Activated naive CD4-positive, alpha-beta T cell treated with anti-CD3 and anti-CD28 coated beads for 36 hours (primary cell): ENCODE results near the gene C1QL4. TPM values are rescaled to one million over a fixed set of nuclear protein-coding genes. Genes with fewer than 3 reads are reported as not detected.
"Not testable (repeated sequence)": the region's sequence is repeated elsewhere in the genome, so short reads cannot be mapped to it uniquely, and the experiment has no call there.

Experiments used
- CTCF ChIA-PET: fragments of 350-600 bp; sonication (Branson Sonifier 250); formaldehyde crosslinking; loops from one replicate; lab custom pipeline; 2021; ENCODE audit warnings: antibody characterized with exemption; lab: Charles Lee
- DNase-seq: peaks from one replicate; pipeline ENCODE4 v3.0.0-alpha.2; 2020
- H3K27ac Mint-ChIP-seq: one replicate; pipeline ENCODE4 v1.8.0; 2021; ENCODE audit warnings: mild to moderate bottlenecking, mixed read lengths
- H3K27me3 Mint-ChIP-seq: one replicate; pipeline ENCODE4 v1.8.0; 2021; ENCODE audit warnings: low read depth, mixed read lengths
- H3K36me3 Mint-ChIP-seq: one replicate; pipeline ENCODE4 v1.8.0; 2021; ENCODE audit warnings: low read depth, mixed read lengths
- H3K4me1 Mint-ChIP-seq: one replicate; pipeline ENCODE4 v1.8.0; 2021; ENCODE audit warnings: low read depth, mixed read lengths
- H3K4me3 Mint-ChIP-seq: one replicate; pipeline ENCODE4 v1.8.0; 2021; ENCODE audit warnings: mild to moderate bottlenecking, moderate library complexity, mixed read lengths
- H3K9me3 Mint-ChIP-seq: one replicate; pipeline ENCODE4 v1.8.0; 2021; ENCODE audit warnings: mixed read lengths
- intact Hi-C: fragments of 100-400 bp; cut with micrococcal nuclease; formaldehyde crosslinking; loops from one replicate; pipeline ENCODE4 v1.15.1; 2023
- total RNA-seq, 2 experiments: library from RNA; stranded (reverse); gene quantifications; one replicate each; pipeline ENCODE4 v1.2.3, GENCODE V29; 2021

Gene C1QL4
- total RNA-seq, 2 experiments from 2014 or later: not detected

GRCh38 chr12:49340095-49340870 lies 3.3 kb upstream of the C1QL4 start:
- intact Hi-C loops: loop anchor here (5.0 to 10.0 kb wide), 2 partner anchors 253 to 365 kb away; partner anchors contain the start of genes WNT1 and WNT10B
- no peak for DNase-seq
- Mint-ChIP-seq H3K27ac (no peak overlapping the region), H3K27me3 (peaks cover 71% of the 10 kb centered on the region), H3K4me3 (no peak overlapping the region), H3K36me3 (no peaks in the 10 kb centered on the region), H3K4me1 (peaks cover 41% of the 10 kb centered on the region), H3K9me3 (no peaks in the 10 kb centered on the region)
- CTCF ChIA-PET: interaction anchor here (0.5 to 4.3 kb wide), 7 partner anchors 10 to 66 kb away, joined by 3 to 153 read pairs (median 7); partner anchors contain the start of gene PRPH

- Mint-ChIP-seq H3K36me3 (peaks cover 2% of the 10 kb centered on the region), H3K27ac (no peak overlapping the region), H3K9me3 (no peaks in the 10 kb centered on the region), H3K27me3 (peaks cover 76% of the 10 kb centered on the region), H3K4me3 (no peak overlapping the region), H3K4me1 (peaks cover 39% of the 10 kb centered on the region)
- CTCF ChIA-PET: interaction anchor here (0.5 to 4.3 kb wide), 7 partner anchors 18 to 196 kb away, joined by 3 to 66 read pairs (median 6); partner anchors contain the start of gene PRPH
- DNase-seq: no peak
- intact Hi-C loops: no loop called here
Observed at GRCh38 chr12:49339464-49339861, 2.5 kb upstream of the C1QL4 start.

GRCh38 chr12:49338830-49339463 lies 2.0 kb upstream of the C1QL4 start:
- Mint-ChIP-seq H3K4me1 (peaks cover 35% of the 10 kb centered on the region), H3K36me3 (peaks cover 2% of the 10 kb centered on the region), H3K9me3 (no peaks in the 10 kb centered on the region), H3K4me3 (no peak overlapping the region), H3K27me3 (peaks cover 75% of the 10 kb centered on the region), H3K27ac (no peak overlapping the region)
- no peak for DNase-seq
- intact Hi-C loops: no loop called here
- CTCF ChIA-PET: interaction anchor here (0.7 to 4.3 kb wide), 6 partner anchors 19 to 196 kb away, joined by 3 to 66 read pairs (median 10); partner anchors contain the start of gene PRPH

GRCh38 chr12:49335955-49336644 lies 888 bp downstream of the C1QL4 start:
- H3K36me3 Mint-ChIP-seq: peaks cover 11% of the 10 kb centered on the region
- CTCF ChIA-PET: interaction anchor here (1.0 to 4.3 kb wide), 6 partner anchors 11 to 148 kb away, joined by 3 to 66 read pairs (median 14); partner anchors contain the start of genes DNAJC22, PRPH, TROAP and TUBA1A
- no peak overlapping the region for H3K4me3 Mint-ChIP-seq
- H3K27ac Mint-ChIP-seq: no peak overlapping the region
- intact Hi-C loops: no loop called here
- H3K27me3 Mint-ChIP-seq: peaks cover 77% of the 10 kb centered on the region
- no peak for DNase-seq
- no peaks in the 10 kb centered on the region for H3K9me3 Mint-ChIP-seq
- H3K4me1 Mint-ChIP-seq: peaks cover 25% of the 10 kb centered on the region

- no peak overlapping the region for H3K4me3 Mint-ChIP-seq
- H3K27ac Mint-ChIP-seq: no peak overlapping the region
- intact Hi-C loops: no loop called here
Observed at GRCh38 chr12:49335118-49335954, 1.7 kb downstream of the C1QL4 start.

DNA sequence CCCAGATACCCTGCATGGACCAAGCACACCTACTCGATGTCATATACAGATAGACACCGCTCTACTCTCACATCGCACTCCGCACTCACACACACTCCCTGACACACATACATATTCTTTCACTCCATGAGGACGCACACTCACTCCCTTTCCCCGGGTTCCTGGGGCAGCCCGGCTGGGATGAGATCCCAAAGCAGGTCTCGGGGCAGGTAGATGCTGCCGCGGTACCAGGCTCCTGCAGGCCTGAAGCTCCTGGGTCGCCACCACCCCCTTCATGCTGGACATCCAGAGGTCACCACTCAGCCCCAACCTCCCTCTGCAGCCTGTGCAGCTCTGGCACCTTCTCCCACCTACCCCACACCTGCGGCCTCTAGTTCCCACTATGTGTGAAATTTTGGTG lies 2.3 kb downstream of the C1QL4 start:
- CTCF ChIA-PET: interaction anchor here (0.9 to 4.2 kb wide), 5 partner anchors 12 to 47 kb away, joined by 3 to 17 read pairs (median 4); partner anchors contain the start of genes DNAJC22 and TROAP
- DNase-seq: no peak
- intact Hi-C loops: no loop called here
- Mint-ChIP-seq H3K27me3 (peaks cover 68% of the 10 kb centered on the region), H3K4me3 (no peak overlapping the region), H3K4me1 (peaks cover 25% of the 10 kb centered on the region), H3K36me3 (peaks cover 19% of the 10 kb centered on the region), H3K27ac (no peak overlapping the region), H3K9me3 (no peaks in the 10 kb centered on the region)

More at GRCh38 chr12:49335118-49335954, 1.7 kb downstream of the C1QL4 start:
- peaks cover 25% of the 10 kb centered on the region for H3K4me1 Mint-ChIP-seq
- CTCF ChIA-PET: interaction anchor here (0.7 to 4.2 kb wide), 5 partner anchors 12 to 46 kb away, joined by 3 to 17 read pairs (median 4); partner anchors contain the start of genes DNAJC22 and TROAP
- no peaks in the 10 kb centered on the region for H3K9me3 Mint-ChIP-seq
- peaks cover 72% of the 10 kb centered on the region for H3K27me3 Mint-ChIP-seq
- peaks cover 16% of the 10 kb centered on the region for H3K36me3 Mint-ChIP-seq
- no peak for DNase-seq

DNA sequence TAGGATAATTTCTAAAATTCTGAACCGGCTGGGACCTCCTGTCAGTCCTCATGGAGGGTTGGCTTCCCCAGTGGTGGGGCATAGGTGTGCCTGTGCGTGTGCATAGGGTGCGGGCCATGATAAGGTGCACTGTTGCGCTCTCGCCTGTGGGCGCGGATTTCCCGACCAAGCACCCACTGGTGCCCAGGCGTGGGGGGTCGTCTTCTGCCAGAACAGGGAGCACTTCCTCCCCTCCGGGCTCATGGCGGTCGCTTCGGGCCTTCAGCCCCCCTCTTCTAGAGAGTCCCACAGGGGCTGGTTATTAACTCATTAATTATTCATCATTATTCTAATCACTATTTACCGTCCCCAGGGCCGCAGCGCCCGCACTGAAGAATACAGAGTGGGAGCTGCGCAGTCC lies 2.8 kb downstream of the C1QL4 start:
- no peak overlapping the region for H3K27ac Mint-ChIP-seq
- H3K36me3 Mint-ChIP-seq: peaks cover 19% of the 10 kb centered on the region
- intact Hi-C loops: no loop called here
- peaks cover 25% of the 10 kb centered on the region for H3K4me1 Mint-ChIP-seq
- H3K4me3 Mint-ChIP-seq: no peak overlapping the region
- no peaks in the 10 kb centered on the region for H3K9me3 Mint-ChIP-seq
- H3K27me3 Mint-ChIP-seq: peaks cover 65% of the 10 kb centered on the region
- CTCF ChIA-PET: interaction anchor here (1.0 to 4.2 kb wide), 6 partner anchors 11 to 47 kb away, joined by 3 to 18 read pairs (median 7); partner anchors contain the start of genes DNAJC22 and TROAP
- no peak for DNase-seq

DNA sequence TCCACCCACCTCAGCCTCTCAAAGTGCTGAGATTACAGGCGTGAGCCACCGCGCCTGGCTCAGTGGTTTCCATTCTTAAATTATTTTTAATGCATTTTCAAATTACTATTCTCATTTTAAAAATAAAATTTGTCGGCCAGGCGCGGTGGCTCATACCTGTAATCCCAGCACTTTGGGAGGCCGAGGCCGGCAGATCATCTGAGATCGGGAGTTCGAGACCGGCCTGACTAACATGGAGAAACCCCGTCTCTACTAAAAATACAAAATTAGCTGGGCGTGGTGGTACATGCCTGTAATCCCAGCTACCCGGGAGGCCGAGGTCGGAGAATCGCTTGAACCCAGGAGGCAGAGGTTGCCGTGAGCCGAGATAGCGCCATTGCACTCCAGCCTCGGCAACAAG lies 3.2 kb downstream of the C1QL4 start:
- DNase-seq, intact Hi-C loops, H3K27ac Mint-ChIP-seq, H3K4me3 Mint-ChIP-seq, H3K9me3 Mint-ChIP-seq: not testable (repeated sequence)
- CTCF ChIA-PET: interaction anchor here (1.0 to 4.2 kb wide), 7 partner anchors 9 to 178 kb away, joined by 3 to 28 read pairs (median 7); partner anchors contain the start of genes DNAJC22 and TROAP
- Mint-ChIP-seq H3K4me1 (peaks cover 25% of the 10 kb centered on the region), H3K27me3 (peaks cover 60% of the 10 kb centered on the region), H3K36me3 (peaks cover 24% of the 10 kb centered on the region)

- Mint-ChIP-seq H3K27ac (no peak overlapping the region), H3K27me3 (peaks cover 52% of the 10 kb centered on the region), H3K36me3 (peaks cover 25% of the 10 kb centered on the region), H3K4me1 (peaks cover 23% of the 10 kb centered on the region), H3K9me3 (no peaks in the 10 kb centered on the region), H3K4me3 (peak overlapping the region; percentile 4)
- intact Hi-C loops: no loop called here
- DNase-seq: no peak
- CTCF ChIA-PET: interaction anchor here (0.6 to 4.2 kb wide), 8 partner anchors 10 to 563 kb away, joined by 3 to 28 read pairs (median 7); partner anchors contain the start of genes DNAJC22 and TROAP
Observed at GRCh38 chr12:49332891-49333371, 4.1 kb downstream of the C1QL4 start.

- H3K27me3 Mint-ChIP-seq: peaks cover 47% of the 10 kb centered on the region
Observed at GRCh38 chr12:49332441-49332861, 4.5 kb downstream of the C1QL4 start.

More at GRCh38 chr12:49332441-49332861, 4.5 kb downstream of the C1QL4 start:
- CTCF ChIA-PET: interaction anchor here (0.7 to 4.2 kb wide), 8 partner anchors 10 to 254 kb away, joined by 3 to 28 read pairs (median 8); partner anchors contain the start of genes DNAJC22, PRPH and TROAP
- H3K27ac Mint-ChIP-seq: no peak overlapping the region
- H3K36me3 Mint-ChIP-seq: peaks cover 28% of the 10 kb centered on the region
- H3K9me3 Mint-ChIP-seq: no peaks in the 10 kb centered on the region
- H3K4me3 Mint-ChIP-seq: no peak overlapping the region
- intact Hi-C loops: no loop called here
- DNase-seq: no peak
- H3K4me1 Mint-ChIP-seq: peaks cover 18% of the 10 kb centered on the region
